ENCODE data around the gene PCID2. TPM values are rescaled to one million over a fixed set of nuclear protein-coding genes. Genes with fewer than 3 reads are reported as not detected.

Gene PCID2
- total RNA-seq, 1 donor from 2014 or later, result 51.2 TPM

DNA sequence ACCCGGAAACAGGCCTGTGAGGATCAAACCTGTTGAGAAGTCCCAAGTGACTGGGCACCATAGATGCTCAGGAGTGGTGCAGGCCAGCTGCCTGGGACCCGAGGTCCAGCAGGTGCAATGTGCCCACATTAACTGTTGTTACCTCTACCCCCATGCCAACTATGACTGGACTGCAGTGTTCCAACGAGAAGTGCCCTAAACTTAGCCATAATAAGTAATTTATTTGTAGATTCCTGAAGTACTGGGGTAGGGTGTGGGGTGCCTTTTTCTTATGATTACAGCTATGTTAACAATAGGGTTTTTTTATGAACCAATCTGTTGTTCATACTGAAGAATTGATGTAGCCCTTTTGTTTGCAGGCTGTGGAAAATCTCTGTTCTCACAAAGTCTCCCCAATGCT, 10.1 kb upstream of the PCID2 start:
- TF ChIP-seq, protein P1, sequence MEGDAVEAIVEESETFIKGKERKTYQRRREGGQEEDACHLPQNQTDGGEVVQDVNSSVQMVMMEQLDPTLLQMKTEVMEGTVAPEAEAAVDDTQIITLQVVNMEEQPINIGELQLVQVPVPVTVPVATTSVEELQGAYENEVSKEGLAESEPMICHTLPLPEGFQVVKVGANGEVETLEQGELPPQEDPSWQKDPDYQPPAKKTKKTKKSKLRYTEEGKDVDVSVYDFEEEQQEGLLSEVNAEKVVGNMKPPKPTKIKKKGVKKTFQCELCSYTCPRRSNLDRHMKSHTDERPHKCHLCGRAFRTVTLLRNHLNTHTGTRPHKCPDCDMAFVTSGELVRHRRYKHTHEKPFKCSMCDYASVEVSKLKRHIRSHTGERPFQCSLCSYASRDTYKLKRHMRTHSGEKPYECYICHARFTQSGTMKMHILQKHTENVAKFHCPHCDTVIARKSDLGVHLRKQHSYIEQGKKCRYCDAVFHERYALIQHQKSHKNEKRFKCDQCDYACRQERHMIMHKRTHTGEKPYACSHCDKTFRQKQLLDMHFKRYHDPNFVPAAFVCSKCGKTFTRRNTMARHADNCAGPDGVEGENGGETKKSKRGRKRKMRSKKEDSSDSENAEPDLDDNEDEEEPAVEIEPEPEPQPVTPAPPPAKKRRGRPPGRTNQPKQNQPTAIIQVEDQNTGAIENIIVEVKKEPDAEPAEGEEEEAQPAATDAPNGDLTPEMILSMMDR (IDR thresholded peaks at IDR 0.05; ENCODE audit: unreplicated experiment), result no peak
- no peak for DNase-seq (ENCODE audit: low spot score in 2 of 2, unreplicated experiment in 2 of 2)
- H3K4me3 Mint-ChIP-seq, result no peak overlapping the region
- no peaks in the 10 kb centered on the region for H3K27me3 Mint-ChIP-seq (ENCODE audit: low read depth)
- peaks cover 20% of the 10 kb centered on the region for H3K36me3 Mint-ChIP-seq
- H3K4me1 Mint-ChIP-seq, result peaks cover 3% of the 10 kb centered on the region
- no peaks in the 10 kb centered on the region for H3K9me3 Mint-ChIP-seq
- H3K27ac Mint-ChIP-seq, result no peak overlapping the region

DNA sequence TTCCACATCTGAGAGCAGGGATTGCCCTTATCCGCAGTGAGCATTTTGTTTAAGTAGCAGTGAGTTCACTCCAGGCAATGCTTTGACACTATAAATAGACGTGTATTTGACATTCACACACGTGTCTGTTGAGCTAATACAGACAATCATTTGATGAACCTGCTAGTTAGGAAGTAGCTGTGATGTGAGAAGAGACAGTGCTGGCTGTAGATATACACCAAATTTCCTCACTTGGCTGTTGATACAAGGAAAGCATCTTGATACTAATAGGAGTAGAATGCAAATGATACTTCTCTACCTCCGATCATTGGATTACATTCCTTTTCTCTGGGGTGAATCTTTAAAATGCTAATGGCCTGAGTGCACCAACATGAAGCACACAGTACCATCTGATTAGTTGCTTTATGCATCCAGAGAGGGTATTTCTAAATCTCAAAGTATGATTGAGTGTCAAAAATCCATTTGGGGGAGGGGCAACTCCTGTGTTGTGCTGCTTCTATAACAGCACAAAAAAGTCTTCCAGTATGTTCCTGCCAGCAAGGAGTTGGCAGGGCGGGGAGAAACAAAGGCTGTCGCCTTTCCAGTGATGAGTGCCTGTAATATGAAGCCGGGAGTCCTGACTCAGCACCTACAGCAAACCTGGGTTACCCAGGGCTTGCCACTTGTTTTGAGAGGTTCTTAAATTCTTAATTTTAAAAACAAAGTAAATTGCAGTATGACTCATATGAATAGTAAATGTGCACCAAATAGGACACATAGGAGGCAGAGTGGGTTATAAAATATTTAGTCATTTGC, 8.0 kb upstream of the PCID2 start:
- DNase-seq (ENCODE audit: low spot score in 2 of 2, unreplicated experiment in 2 of 2), result no peak
- no peaks in the 10 kb centered on the region for H3K9me3 Mint-ChIP-seq
- H3K36me3 Mint-ChIP-seq, result peaks cover 15% of the 10 kb centered on the region
- peaks cover 11% of the 10 kb centered on the region for H3K4me1 Mint-ChIP-seq
- H3K27ac Mint-ChIP-seq, result no peak overlapping the region
- TF ChIP-seq, protein P1 (IDR thresholded peaks at IDR 0.05; ENCODE audit: unreplicated experiment), result no peak
- H3K4me3 Mint-ChIP-seq, result no peak overlapping the region
- no peaks in the 10 kb centered on the region for H3K27me3 Mint-ChIP-seq (ENCODE audit: low read depth)

DNA sequence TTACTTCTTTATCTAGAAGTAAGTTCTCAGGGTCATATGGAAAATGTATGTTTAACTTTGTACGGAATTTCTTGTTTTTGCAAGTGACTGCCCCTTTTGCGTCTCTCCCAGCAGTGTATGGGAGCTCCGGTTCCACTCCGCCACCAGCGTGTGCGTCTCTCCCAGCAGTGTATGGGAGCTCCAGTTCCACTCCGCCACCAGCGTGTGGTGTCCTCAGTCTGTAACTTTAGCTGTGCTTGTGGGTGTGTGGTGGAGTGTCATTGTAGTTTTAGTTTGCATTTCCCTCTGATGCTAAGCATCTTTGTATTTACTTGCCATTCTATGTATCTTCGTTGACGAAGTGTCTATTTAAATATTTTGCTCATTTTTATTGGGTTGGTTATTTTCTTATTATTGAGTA, 3.3 kb upstream of the PCID2 start:
- no peak for DNase-seq (ENCODE audit: low spot score in 2 of 2, unreplicated experiment in 2 of 2)
- H3K4me1 Mint-ChIP-seq, result peaks cover 30% of the 10 kb centered on the region
- peaks cover 9% of the 10 kb centered on the region for H3K36me3 Mint-ChIP-seq
- no peaks in the 10 kb centered on the region for H3K9me3 Mint-ChIP-seq
- peak overlapping the region; percentile 29 for H3K4me3 Mint-ChIP-seq
- no peak overlapping the region for H3K27ac Mint-ChIP-seq
- H3K27me3 Mint-ChIP-seq (ENCODE audit: low read depth), result no peaks in the 10 kb centered on the region
- TF ChIP-seq, protein P1 (IDR thresholded peaks at IDR 0.05; ENCODE audit: unreplicated experiment), result no peak

DNA sequence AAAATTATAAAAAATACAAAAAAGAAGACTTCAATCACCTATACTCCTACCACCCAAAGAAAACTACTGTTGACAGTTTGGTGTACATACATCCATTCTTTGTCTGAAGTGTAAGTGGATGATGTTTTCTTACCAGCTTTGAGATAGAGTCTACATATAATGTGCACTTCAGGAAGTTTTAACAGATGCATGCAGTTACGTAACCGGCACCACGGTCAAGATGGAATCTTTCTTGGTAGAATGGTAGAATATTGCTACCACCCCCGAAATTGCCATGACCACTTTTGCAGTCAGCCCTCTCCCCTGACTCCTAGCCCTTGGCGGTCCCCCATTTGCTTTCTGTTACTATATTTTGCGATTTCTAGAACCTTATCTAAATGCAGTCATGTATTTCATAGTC, 2.4 kb upstream of the PCID2 start:
- H3K27me3 Mint-ChIP-seq (ENCODE audit: low read depth), result no peaks in the 10 kb centered on the region
- peak overlapping the region; percentile 78 for H3K4me3 Mint-ChIP-seq
- no peaks in the 10 kb centered on the region for H3K9me3 Mint-ChIP-seq
- H3K4me1 Mint-ChIP-seq, result peaks cover 36% of the 10 kb centered on the region
- H3K27ac Mint-ChIP-seq, result peak overlapping the region; percentile 79
- TF ChIP-seq, protein P1 (IDR thresholded peaks at IDR 0.05; ENCODE audit: unreplicated experiment), result no peak
- peaks cover 9% of the 10 kb centered on the region for H3K36me3 Mint-ChIP-seq
- DNase-seq (ENCODE audit: low spot score in 2 of 2, unreplicated experiment in 2 of 2), result no peak

DNA sequence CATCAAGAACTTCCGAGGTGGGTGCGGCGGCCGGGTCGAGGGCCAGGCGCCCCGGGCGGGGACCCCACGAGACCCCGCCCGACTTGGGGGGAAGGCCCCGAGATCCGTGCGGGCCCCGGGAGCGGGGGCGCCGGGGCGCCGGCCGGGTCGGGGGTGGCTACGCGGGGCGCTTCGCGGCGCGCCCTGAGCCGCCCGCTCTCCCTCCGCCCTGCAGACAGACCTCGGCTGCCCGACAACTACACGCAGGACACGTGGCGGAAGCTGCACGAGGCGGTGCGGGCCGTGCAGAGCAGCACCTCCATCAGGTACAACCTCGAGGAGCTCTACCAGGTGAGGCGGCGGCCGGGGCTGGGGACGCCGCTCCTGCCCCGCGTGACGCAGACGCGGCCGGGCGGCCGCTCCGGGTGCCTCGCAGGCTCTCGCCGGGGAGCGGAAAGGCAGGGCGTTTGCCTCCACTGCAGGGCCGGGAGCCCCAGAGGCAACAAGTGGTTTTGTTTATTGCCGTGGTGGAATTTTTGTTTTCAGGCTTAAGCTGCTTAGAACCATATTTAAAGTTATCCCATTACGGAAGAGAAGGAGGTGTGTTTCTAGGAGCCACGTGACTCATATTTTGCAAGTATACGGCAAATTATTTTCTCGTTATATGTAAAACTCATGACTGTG, 1.4 kb upstream of the PCID2 start:
- Mint-ChIP-seq H3K4me1 (peaks cover 40% of the 10 kb centered on the region), H3K36me3 (peaks cover 9% of the 10 kb centered on the region), H3K27me3 (ENCODE audit: low read depth) (no peaks in the 10 kb centered on the region), H3K9me3 (no peaks in the 10 kb centered on the region), H3K4me3 (peak overlapping the region; percentile 78), H3K27ac (peak overlapping the region; percentile 87)
- DNase-seq (ENCODE audit: low spot score in 2 of 2, unreplicated experiment in 2 of 2), result peak; percentile 42 to 74
- TF ChIP-seq, protein P1 (IDR thresholded peaks at IDR 0.05; ENCODE audit: unreplicated experiment), result no peak
